Measurements from ENCODE around the gene KRT34. TPM values are rescaled to one million over a fixed set of nuclear protein-coding genes. Genes with fewer than 3 reads are reported as not detected.

The KRT34 gene
- total and polyA plus RNA-seq, 2 experiments from 2014 or later = not detected

DNA sequence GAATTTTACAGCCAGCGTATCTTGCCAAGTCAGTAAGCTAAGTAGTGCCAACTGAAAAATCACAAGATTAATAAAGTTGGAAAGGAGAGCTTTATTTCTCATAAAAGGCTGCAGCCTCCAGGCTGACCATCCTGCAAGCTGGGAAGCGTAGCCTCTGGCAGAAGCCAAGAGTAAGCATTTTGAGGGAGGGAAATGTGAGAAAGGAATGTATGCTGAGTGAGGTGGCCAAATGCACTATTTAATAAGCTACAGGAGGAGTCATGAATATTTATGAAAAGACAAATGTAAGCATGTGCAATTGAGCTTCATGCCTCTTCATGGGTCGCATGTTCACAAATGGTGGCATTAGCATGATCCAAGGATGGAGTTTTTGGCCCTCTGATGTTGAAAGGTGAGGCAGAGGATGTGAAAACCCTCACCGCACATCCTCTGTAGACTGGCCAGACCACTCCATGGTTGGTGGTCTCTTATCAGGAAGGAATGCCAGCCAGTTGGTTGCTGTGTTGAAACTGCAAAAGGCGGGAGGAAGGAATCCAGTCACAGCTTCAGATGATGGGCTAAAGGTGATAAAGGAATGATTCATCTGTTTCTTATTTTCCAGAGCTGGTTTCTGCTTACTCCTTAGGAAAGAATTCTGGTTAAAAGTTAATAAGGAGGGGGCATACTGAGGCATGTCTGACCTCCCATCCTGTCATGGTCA, 21.7 kb downstream of the KRT34 start (continued):
- TF ChIP-seq, protein P1, sequence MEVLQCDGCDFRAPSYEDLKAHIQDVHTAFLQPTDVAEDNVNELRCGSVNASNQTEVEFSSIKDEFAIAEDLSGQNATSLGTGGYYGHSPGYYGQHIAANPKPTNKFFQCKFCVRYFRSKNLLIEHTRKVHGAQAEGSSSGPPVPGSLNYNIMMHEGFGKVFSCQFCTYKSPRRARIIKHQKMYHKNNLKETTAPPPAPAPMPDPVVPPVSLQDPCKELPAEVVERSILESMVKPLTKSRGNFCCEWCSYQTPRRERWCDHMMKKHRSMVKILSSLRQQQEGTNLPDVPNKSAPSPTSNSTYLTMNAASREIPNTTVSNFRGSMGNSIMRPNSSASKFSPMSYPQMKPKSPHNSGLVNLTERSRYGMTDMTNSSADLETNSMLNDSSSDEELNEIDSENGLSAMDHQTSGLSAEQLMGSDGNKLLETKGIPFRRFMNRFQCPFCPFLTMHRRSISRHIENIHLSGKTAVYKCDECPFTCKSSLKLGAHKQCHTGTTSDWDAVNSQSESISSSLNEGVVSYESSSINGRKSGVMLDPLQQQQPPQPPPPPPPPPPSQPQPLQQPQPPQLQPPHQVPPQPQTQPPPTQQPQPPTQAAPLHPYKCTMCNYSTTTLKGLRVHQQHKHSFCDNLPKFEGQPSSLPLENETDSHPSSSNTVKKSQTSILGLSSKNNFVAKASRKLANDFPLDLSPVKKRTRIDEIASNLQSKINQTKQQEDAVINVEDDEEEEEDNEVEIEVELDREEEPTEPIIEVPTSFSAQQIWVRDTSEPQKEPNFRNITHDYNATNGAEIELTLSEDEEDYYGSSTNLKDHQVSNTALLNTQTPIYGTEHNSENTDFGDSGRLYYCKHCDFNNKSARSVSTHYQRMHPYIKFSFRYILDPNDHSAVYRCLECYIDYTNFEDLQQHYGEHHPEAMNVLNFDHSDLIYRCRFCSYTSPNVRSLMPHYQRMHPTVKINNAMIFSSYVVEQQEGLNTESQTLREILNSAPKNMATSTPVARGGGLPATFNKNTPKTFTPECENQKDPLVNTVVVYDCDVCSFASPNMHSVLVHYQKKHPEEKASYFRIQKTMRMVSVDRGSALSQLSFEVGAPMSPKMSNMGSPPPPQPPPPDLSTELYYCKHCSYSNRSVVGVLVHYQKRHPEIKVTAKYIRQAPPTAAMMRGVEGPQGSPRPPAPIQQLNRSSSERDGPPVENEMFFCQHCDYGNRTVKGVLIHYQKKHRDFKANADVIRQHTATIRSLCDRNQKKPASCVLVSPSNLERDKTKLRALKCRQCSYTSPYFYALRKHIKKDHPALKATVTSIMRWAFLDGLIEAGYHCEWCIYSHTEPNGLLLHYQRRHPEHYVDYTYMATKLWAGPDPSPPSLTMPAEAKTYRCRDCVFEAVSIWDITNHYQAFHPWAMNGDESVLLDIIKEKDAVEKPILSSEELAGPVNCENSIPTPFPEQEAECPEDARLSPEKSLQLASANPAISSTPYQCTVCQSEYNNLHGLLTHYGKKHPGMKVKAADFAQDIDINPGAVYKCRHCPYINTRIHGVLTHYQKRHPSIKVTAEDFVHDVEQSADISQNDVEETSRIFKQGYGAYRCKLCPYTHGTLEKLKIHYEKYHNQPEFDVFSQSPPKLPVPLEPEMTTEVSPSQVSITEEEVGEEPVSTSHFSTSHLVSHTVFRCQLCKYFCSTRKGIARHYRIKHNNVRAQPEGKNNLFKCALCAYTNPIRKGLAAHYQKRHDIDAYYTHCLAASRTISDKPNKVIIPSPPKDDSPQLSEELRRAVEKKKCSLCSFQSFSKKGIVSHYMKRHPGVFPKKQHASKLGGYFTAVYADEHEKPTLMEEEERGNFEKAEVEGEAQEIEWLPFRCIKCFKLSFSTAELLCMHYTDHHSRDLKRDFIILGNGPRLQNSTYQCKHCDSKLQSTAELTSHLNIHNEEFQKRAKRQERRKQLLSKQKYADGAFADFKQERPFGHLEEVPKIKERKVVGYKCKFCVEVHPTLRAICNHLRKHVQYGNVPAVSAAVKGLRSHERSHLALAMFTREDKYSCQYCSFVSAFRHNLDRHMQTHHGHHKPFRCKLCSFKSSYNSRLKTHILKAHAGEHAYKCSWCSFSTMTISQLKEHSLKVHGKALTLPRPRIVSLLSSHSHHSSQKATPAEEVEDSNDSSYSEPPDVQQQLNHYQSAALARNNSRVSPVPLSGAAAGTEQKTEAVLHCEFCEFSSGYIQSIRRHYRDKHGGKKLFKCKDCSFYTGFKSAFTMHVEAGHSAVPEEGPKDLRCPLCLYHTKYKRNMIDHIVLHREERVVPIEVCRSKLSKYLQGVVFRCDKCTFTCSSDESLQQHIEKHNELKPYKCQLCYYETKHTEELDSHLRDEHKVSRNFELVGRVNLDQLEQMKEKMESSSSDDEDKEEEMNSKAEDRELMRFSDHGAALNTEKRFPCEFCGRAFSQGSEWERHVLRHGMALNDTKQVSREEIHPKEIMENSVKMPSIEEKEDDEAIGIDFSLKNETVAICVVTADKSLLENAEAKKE (CRISPR knock-in tag; IDR thresholded peaks at IDR 0.05) = no peak

DNA sequence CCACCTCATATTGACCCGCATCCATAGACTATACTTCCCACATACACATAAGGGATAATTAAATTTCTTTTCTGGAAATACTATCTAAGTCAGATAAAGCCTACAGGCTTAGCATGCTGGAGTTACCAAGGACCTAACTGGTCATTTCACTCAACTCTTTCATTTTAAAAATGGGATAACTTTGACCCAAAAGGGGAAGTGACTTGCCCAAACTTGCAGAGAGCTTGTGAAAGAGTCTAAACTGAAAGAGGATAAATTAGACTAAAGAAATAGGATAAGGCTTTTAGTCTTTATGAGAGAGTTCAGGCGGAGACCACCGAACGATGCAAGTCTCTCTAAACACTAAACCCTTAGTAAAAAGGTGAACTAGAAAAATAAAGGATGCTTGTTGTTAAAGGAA, 27.6 kb downstream of the KRT34 start:
- DNase-seq (ENCODE audit: low spot score) (no peak), ATAC-seq (no peak)
- Histone ChIP-seq H3K36me3 (ENCODE audit: insufficient read depth) (no peaks in the 10 kb centered on the region), H2AFZ (no peak overlapping the region), H3K79me2 (replicated peaks; ENCODE audit: insufficient read depth) (no peaks in the 10 kb centered on the region), H3K27me3 (ENCODE audit: insufficient read depth) (no peaks in the 10 kb centered on the region), H4K20me1 (replicated peaks; ENCODE audit: insufficient read depth) (no peaks in the 10 kb centered on the region), H3F3A (replicated peaks; ENCODE audit: low read depth) (no peaks in the 10 kb centered on the region), H3K4me2 (no peak overlapping the region), H3K27ac (ENCODE audit: low read depth) (no peak overlapping the region), H3K4me1 (ENCODE audit: insufficient read depth) (no peaks in the 10 kb centered on the region), H3K4me3 (no peak overlapping the region), H3K9me2 (ENCODE audit: insufficient read depth) (peaks cover 6% of the 10 kb centered on the region; the same call in 1 of the 2 replicates)
- Mint-ChIP-seq H3K9me3 (no peaks in the 10 kb centered on the region), H3K27me3 (ENCODE audit: insufficient read depth, low read depth, poor library complexity) (peaks cover 3% of the 10 kb centered on the region), H3K36me3 (ENCODE audit: low read depth) (no peaks in the 10 kb centered on the region), H3K4me3 (no peak overlapping the region), H3K4me1 (no peaks in the 10 kb centered on the region), H3K27ac (no peak overlapping the region)
- TF ChIP-seq ZNF331 (CRISPR knock-in tag; IDR thresholded peaks at IDR 0.05; ENCODE audit: low read depth) (no peak), EZH2 (IDR thresholded peaks at IDR 0.05; ENCODE audit: low read depth, unreplicated experiment) (no peak), NANOG (IDR thresholded peaks at IDR 0.05; ENCODE audit: borderline replicate concordance) (no peak)
- TF ChIP-seq, protein P2, sequence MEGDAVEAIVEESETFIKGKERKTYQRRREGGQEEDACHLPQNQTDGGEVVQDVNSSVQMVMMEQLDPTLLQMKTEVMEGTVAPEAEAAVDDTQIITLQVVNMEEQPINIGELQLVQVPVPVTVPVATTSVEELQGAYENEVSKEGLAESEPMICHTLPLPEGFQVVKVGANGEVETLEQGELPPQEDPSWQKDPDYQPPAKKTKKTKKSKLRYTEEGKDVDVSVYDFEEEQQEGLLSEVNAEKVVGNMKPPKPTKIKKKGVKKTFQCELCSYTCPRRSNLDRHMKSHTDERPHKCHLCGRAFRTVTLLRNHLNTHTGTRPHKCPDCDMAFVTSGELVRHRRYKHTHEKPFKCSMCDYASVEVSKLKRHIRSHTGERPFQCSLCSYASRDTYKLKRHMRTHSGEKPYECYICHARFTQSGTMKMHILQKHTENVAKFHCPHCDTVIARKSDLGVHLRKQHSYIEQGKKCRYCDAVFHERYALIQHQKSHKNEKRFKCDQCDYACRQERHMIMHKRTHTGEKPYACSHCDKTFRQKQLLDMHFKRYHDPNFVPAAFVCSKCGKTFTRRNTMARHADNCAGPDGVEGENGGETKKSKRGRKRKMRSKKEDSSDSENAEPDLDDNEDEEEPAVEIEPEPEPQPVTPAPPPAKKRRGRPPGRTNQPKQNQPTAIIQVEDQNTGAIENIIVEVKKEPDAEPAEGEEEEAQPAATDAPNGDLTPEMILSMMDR (conservative IDR thresholded peaks at IDR 0.05; ENCODE audit: low read depth in 2 of 2) = no peak
- TF ChIP-seq, protein P1 (CRISPR knock-in tag; IDR thresholded peaks at IDR 0.05) = no peak
